Measurements from ENCODE around the gene PPP2R2C.

Gene PPP2R2C

GRCh38 chr4:6277935-6278800 lies 194.2 kb downstream of the PPP2R2C start:
- DNase-seq = no peak

GRCh38 chr4:6277139-6277802 lies 195.1 kb downstream of the PPP2R2C start:
- DNase-seq = no peak

- no peak for DNase-seq
Observed at GRCh38 chr4:6275898-6276806, 196.3 kb downstream of the PPP2R2C start.

- DNase-seq = no peak
Observed at GRCh38 chr4:6275351-6275750, 197.1 kb downstream of the PPP2R2C start.

GRCh38 chr4:6273661-6273990 lies 198.8 kb downstream of the PPP2R2C start:
- DNase-seq = no peak

GRCh38 chr4:6272863-6273660 lies 199.4 kb downstream of the PPP2R2C start:
- no peak for DNase-seq

GRCh38 chr4:6271701-6272465 lies 200.5 kb downstream of the PPP2R2C start:
- no peak for DNase-seq

- no peak for DNase-seq
Observed at GRCh38 chr4:6271206-6271605, 201.2 kb downstream of the PPP2R2C start.

GRCh38 chr4:6270636-6271121 lies 201.7 kb downstream of the PPP2R2C start:
- no peak for DNase-seq

All from NCI-H1694 (cell line).